Kidney (tissue), 14 donors: Measurements from ENCODE around the gene SLC28A1. TPM values are rescaled to one million over a fixed set of nuclear protein-coding genes. Genes with fewer than 3 reads are reported as not detected.

Experiments
- DNase-seq, 5 donors: peaks; one replicate each; pipeline ENCODE4 v3.0.0-alpha.2; 2013 to 2020
- FAIRE-seq: peaks from 2 replicates; lab custom pipeline; 2012; peaks lifted over from hg19 to GRCh38; lab: Jason Lieb, UNC
- H3K27ac ChIP-seq, 2 donors: one replicate each; pipeline ENCODE4 v1.7.0; 2013; ENCODE audit warnings: low read depth in 2 of 2, low read length in 2 of 2, inconsistent platforms in 1 of 2
- H3K27me3 ChIP-seq: one replicate; pipeline ENCODE4 v1.7.1; 2013; ENCODE audit warnings: low read length, inconsistent platforms; ENCODE audit not compliant: control insufficient read depth, insufficient read depth
- H3K36me3 ChIP-seq, 3 donors: one replicate each; pipeline versions ENCODE4 v1.7.0 to v1.7.1; 2013; ENCODE audit warnings: low read length in 3 of 3, control low read depth in 1 of 3, inconsistent platforms in 1 of 3; ENCODE audit not compliant: insufficient read depth in 3 of 3, control insufficient read depth in 2 of 3
- H3K4me1 ChIP-seq, 3 donors: one replicate each; pipeline versions ENCODE4 v1.7.0 to v1.7.1; 2013; ENCODE audit warnings: low read length in 3 of 3, inconsistent platforms in 1 of 3, low read depth in 1 of 3; ENCODE audit not compliant: control insufficient read depth in 2 of 3, insufficient read depth in 2 of 3
- H3K4me3 ChIP-seq, 3 donors: one replicate each; pipeline versions ENCODE4 v1.7.0 to v1.8.1; 2013; ENCODE audit warnings: low read length in 3 of 3, control low read depth in 1 of 3, inconsistent platforms in 1 of 3
- H3K9ac ChIP-seq, 3 donors: one replicate each; pipeline versions ENCODE4 v1.7.0 to v1.7.1; 2013; ENCODE audit warnings: low read length in 3 of 3, control low read depth in 1 of 3, inconsistent platforms in 1 of 3
- H3K9me3 ChIP-seq, 3 donors: one replicate each; pipeline versions ENCODE4 v1.7.0 to v1.7.1; 2013; ENCODE audit warnings: low read length in 3 of 3, control low read depth in 1 of 3, inconsistent platforms in 1 of 3; ENCODE audit not compliant: control insufficient read depth in 2 of 3, insufficient read depth in 1 of 3
- intact Hi-C: fragments of 100-400 bp; cut with DNase I; formaldehyde crosslinking; loops from one replicate; pipeline ENCODE4 v1.11.1; 2022
- polyA plus RNA-seq: library from polyadenylated mRNA; stranded (reverse); fragments of 350-450 nt; fragmentation: Illumina TruSeq; extraction: RNeasy Lipid Tissue Mini Kit (QIAGEN cat#74804); gene quantifications from one replicate; pipeline ENCODE4 v1.2.3, GENCODE V29; 2014; ENCODE audit warnings: low read depth, low replicate concordance; ENCODE audit not compliant: insufficient read depth
- total RNA-seq: library from RNA; stranded (reverse); fragmentation: NEBNext Ultra II Directional; extraction: Animal tissue kit (Norgen Biotek cat#: 25700); gene quantifications from one replicate; pipeline ENCODE4 v1.2.1, GENCODE V29; 2021
- TF ChIP-seq, protein P1 (sequence below): IDR thresholded peaks from 3 replicates; pipeline ENCODE4 v1.5.1; 2012; ENCODE audit warnings: mild to moderate bottlenecking, moderate library complexity, borderline replicate concordance; ENCODE audit not compliant: insufficient read depth; ENCODE audit errors: extremely low read depth
- donor health status: control.
- donor health status: control.
- donor health status: control.
- donor health status: control.
- donor health status: control.
- donor health status: DM: yes; HTN: yes; CAD: no.
- donor health status: Normal renal cell carcinoma (clear cell type).

SLC28A1 gene
- total and polyA plus RNA-seq, 2 donors from 2014 or later, result 12.8 to 51.2 TPM

DNA sequence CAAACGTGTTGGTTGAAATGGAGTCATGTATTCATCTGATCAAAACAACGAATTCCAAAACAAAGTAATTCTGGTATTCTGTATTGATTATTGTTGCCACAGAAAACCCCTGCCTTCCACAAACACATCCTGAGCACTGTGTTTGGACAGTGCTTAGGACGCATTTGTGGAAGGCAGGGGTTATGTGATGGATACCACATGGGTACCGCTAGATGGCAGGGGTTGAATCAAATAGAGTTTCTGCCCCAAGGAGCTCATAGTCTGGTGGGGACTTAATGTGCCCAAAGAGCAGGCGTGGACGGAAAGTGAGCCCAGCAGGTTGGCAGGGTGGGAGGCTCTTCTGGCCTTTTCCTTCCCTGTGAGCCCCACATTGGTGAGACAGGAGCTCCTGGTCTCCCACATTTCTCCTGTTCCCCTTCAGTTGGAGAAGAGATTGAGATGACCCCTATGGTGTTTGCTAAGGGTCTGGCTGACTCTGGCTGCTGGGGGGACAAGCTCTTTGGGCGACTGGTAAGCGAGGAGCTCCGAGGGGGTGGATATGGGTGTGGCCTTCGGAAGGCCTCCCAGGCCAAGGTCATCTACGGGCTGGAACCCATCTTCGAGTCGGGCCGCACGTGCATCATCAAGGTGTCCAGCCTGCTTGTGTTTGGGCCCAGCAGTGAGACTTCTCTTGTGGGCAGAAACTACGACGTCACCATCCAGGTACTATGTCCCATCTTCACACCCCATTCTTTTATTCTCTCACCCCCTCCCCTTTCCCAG lies 22.1 kb upstream of the SLC28A1 start:
- no peak for FAIRE-seq
- H3K9me3 ChIP-seq, result no peaks in the 10 kb centered on the region
- TF ChIP-seq, protein P1, sequence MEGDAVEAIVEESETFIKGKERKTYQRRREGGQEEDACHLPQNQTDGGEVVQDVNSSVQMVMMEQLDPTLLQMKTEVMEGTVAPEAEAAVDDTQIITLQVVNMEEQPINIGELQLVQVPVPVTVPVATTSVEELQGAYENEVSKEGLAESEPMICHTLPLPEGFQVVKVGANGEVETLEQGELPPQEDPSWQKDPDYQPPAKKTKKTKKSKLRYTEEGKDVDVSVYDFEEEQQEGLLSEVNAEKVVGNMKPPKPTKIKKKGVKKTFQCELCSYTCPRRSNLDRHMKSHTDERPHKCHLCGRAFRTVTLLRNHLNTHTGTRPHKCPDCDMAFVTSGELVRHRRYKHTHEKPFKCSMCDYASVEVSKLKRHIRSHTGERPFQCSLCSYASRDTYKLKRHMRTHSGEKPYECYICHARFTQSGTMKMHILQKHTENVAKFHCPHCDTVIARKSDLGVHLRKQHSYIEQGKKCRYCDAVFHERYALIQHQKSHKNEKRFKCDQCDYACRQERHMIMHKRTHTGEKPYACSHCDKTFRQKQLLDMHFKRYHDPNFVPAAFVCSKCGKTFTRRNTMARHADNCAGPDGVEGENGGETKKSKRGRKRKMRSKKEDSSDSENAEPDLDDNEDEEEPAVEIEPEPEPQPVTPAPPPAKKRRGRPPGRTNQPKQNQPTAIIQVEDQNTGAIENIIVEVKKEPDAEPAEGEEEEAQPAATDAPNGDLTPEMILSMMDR, result no peak
- no peaks in the 10 kb centered on the region for H3K27me3 ChIP-seq
- H3K4me3 ChIP-seq, result no peak overlapping the region
- intact Hi-C loops, result no loop called here
- H3K4me1 ChIP-seq, result no peaks in the 10 kb centered on the region
- DNase-seq, result no peak
- peaks cover 0 to 2% (median 0%) of the 10 kb centered on the region in 3 donors for H3K36me3 ChIP-seq
- H3K27ac ChIP-seq, result no peak overlapping the region
- H3K9ac ChIP-seq, result no peak overlapping the region

DNA sequence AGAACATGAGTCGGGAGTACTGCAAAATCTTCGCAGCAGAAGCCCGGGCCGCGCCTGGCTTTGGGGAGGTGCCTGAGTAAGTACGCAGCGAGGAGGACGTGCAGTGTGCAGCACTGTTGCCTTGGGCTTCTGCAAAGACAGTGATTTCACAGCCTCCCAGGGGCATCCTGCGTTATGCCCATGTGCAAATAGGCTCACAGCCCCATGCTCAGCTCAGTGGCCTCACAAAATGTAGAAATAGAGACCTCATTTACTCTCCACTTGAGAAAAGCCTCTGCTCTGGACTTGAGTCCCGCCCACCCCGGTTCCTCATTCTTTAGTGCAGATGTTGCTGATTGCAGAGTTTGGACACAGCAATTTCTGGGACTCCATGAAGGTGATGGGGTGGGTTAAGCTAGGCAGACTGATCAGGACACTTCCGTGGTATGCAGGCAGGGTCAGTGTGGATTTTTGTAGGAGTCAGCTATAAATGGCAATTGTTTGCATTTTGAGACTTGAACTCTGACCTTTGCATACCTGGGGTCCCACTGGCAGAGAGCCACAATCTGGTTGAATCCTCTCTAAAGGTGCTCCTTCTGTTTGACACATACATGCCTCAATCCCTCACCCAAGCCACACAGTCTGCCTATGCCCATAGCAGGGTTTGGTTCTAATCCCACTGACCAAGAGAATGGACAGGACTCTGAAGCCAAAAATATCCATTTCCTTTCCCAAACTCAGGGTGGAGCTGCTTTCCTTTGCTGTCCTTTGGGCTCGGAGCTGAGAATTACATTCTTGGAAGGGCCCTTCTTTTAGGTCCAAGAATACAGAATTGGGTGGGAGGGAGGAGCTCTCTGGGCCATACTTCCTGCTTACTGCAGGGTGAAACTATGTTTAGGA lies 20.7 kb upstream of the SLC28A1 start:
- DNase-seq (peak in 1 of 5 donors; percentile 16), FAIRE-seq (no peak)
- H3K27me3 ChIP-seq, result no peaks in the 10 kb centered on the region
- TF ChIP-seq, protein P1, result peak; percentile 3
- no peak overlapping the region for H3K4me3 ChIP-seq
- peaks cover 0 to 2% (median 0%) of the 10 kb centered on the region in 3 donors for H3K36me3 ChIP-seq
- H3K4me1 ChIP-seq, result no peaks in the 10 kb centered on the region
- no peak overlapping the region for H3K27ac ChIP-seq
- no peak overlapping the region for H3K9ac ChIP-seq
- H3K9me3 ChIP-seq, result no peaks in the 10 kb centered on the region
- intact Hi-C loops, result no loop called here

DNA sequence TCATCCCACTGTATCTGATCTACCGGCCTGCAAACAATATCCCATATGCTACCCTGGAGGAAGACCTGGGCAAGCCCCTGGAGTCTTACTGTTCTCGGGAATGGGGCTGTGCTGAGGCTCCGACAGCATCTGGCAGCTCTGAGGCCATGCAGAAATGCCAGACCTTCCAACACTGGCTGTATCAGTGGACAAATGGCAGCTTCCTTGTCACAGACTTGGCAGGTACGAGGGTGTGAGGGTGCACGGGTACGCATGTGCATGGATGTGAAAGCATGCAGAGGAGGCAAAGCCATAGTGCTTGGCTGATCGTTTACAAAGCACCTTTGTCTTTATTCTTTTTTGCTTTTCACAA lies 20.0 kb upstream of the SLC28A1 start:
- Histone ChIP-seq H3K36me3 (peaks cover 0 to 2% (median 0%) of the 10 kb centered on the region in 3 donors), H3K27me3 (no peaks in the 10 kb centered on the region), H3K9ac (no peak overlapping the region), H3K4me1 (no peaks in the 10 kb centered on the region), H3K27ac (no peak overlapping the region), H3K4me3 (no peak overlapping the region), H3K9me3 (no peaks in the 10 kb centered on the region)
- intact Hi-C loops, result no loop called here
- no peak for FAIRE-seq
- TF ChIP-seq, protein P1, result no peak
- no peak for DNase-seq
